Fibroblast of the aortic adventitia (primary cell): ENCODE results near the gene WDR31. TPM values are rescaled to one million over a fixed set of nuclear protein-coding genes. Genes with fewer than 3 reads are reported as not detected.

Source experiments
- DNase-seq: peaks from one replicate; pipeline ENCODE4 v3.0.0-alpha.2; 2010; ENCODE audit warnings: low read depth
- H3K4me3 ChIP-seq: 2 replicates; pipeline ENCODE4 v1.5.1; 2011; ENCODE audit warnings: low read depth, mild to moderate bottlenecking, control low read depth, low read length, moderate library complexity
- CTCF ChIP-seq: IDR thresholded peaks from 2 replicates; pipeline ENCODE4 v1.5.1; 2011; ENCODE audit warnings: mild to moderate bottlenecking, low read length, control low read depth, inconsistent platforms; ENCODE audit not compliant: insufficient read depth
- total RNA-seq: library from RNA; depleted of rRNA; stranded (reverse); fragments of >200 nt; gene quantifications from 2 replicates; pipeline ENCODE4 v1.2.3, GENCODE V29; 2012; ENCODE audit warnings: low replicate concordance

WDR31 gene
- total RNA-seq, 1 donor: 2.4 TPM

- no peak for DNase-seq
- TF ChIP-seq CTCF: no peak
- no peak overlapping the region for H3K4me3 ChIP-seq
These were observed 11.9 kb downstream of the WDR31 start for GRCh38 chr9:113328045-113328782.

DNA sequence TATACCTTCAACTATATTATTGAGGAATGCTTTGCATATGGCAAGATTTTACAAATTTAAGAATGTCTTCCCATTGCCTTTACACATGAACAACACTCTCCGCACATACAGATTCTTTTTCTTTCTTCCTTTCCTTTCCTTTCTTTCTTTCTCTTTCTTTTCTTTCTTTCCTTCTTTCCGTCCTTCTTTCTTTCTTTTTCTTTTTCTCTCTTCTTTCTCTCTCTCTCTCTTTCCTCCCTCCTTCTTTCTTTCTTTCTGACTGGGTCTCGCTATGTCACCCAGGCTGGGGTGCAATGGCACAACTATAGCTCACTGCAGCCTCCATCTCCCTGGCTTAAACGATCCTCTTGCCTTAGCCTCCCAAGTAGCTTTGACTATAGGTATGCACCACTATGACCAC lies 13.8 kb downstream of the WDR31 start:
- TF ChIP-seq CTCF: no peak
- no peak for DNase-seq
- H3K4me3 ChIP-seq: no peak overlapping the region

DNA sequence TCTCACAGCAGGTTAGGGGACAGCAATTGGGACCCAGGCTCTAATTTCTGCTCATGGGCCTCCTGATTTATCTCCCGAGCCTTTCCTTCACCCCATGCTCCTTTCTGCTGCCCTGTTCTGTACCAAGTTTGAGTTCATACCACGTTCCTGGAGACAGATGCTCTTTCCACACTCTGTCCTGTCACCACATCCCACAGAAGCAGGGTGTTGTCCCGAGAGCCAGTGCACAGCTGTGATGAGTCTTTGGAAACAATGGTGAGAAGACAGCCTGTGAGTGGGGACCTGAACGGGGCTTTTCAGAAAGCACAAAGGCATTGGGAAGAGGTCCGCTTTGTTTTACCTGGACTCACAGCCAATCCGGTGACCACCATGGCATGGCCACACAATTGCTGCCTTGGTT lies 17.4 kb downstream of the WDR31 start:
- no peak overlapping the region for H3K4me3 ChIP-seq
- DNase-seq: no peak
- TF ChIP-seq CTCF: no peak

DNA sequence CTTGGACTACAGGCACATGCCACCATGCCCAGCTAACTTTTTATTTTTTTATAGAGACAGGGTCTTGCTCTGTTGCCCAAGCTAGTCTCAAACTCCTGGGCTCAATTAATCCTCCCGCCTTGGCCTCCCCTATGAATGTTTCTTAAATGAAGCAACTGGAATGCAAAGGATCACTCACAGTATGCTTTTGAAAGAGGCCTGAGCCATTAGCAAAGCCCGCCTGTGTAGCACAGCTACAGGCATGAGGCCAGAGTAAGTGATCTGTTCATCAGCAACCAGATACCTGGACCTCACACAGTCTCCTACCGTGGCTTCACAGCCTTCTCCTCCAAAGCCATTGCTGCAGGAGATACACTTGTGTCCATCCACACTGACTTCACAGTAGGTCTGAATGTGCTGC lies 20.0 kb downstream of the WDR31 start:
- no peak overlapping the region for H3K4me3 ChIP-seq
- TF ChIP-seq CTCF: no peak

GRCh38 chr9:113319054-113319453 lies 21.0 kb downstream of the WDR31 start:
- TF ChIP-seq CTCF: no peak
- no peak overlapping the region for H3K4me3 ChIP-seq

More for the DNA sequence above, 20.0 kb downstream of the WDR31 start:
- no peak for DNase-seq

DNA sequence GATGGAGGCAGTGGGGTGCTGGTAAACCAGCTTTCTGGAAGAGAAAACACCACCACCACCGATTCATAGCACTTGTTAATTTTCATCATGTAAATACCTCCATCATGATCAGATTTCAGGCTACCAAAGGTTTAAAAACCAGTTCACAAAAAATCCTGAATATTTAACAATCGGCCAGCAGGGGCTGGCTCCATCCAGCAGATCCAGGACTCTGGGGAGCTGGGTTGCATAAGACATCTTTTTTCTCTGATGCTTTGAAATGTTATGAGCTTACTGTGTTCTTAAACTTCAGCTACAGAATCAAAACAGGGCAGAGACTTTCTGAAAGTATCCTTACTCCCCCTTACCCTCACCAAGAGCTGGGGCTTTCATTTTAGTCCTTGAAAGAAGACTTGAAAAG lies 22.3 kb downstream of the WDR31 start:
- DNase-seq: peak; percentile 58
- no peak overlapping the region for H3K4me3 ChIP-seq

More at GRCh38 chr9:113319054-113319453, 21.0 kb downstream of the WDR31 start:
- DNase-seq: no peak

More for the DNA sequence above, 22.3 kb downstream of the WDR31 start:
- TF ChIP-seq CTCF: peak; percentile 47
